Measurements from ENCODE around the gene BAIAP2. TPM values are rescaled to one million over a fixed set of nuclear protein-coding genes. Genes with fewer than 3 reads are reported as not detected.

Gene BAIAP2
- total and polyA plus RNA-seq, 2 of the 13 experiments (the other 11 are each of a cell fraction or from before 2014, with no cell fraction given), result 22.5 to 24.0 TPM

GRCh38 chr17:81083125-81083765 lies 48.3 kb downstream of the BAIAP2 start (continued):
- TF ChIP-seq ZKSCAN8 (CRISPR knock-in tag; IDR thresholded peaks at IDR 0.05; ENCODE audit: borderline replicate concordance) (peak; percentile 86), MEIS2 (CRISPR knock-in tag; IDR thresholded peaks at IDR 0.05) (peak; percentile 98), SATB2 (CRISPR knock-in tag; IDR thresholded peaks at IDR 0.05) (peak; percentile 97), PHF20 (CRISPR knock-in tag; IDR thresholded peaks at IDR 0.05) (no peak), FOXO1 (CRISPR knock-in tag; IDR thresholded peaks at IDR 0.05) (peak; percentile 94), YEATS4 (CRISPR knock-in tag; IDR thresholded peaks at IDR 0.05; ENCODE audit: borderline replicate concordance) (peak; percentile 98), CSRNP1 (CRISPR knock-in tag; IDR thresholded peaks at IDR 0.05) (peak; percentile 90), ZNF510 (CRISPR knock-in tag; IDR thresholded peaks at IDR 0.05; ENCODE audit: low read depth) (no peak), ZNF260 (CRISPR knock-in tag; IDR thresholded peaks at IDR 0.05; ENCODE audit: borderline replicate concordance, low read depth) (no peak), USF2 (IDR thresholded peaks at IDR 0.05; ENCODE audit: low read depth, low read length) (peak; percentile 78), USF2 (CRISPR knock-in tag; IDR thresholded peaks at IDR 0.05; ENCODE audit: borderline replicate concordance) (peak; percentile 93), DNMT3B (CRISPR knock-in tag; conservative IDR thresholded peaks at IDR 0.05) (peak; percentile 98), ZNF276 (CRISPR knock-in tag; IDR thresholded peaks at IDR 0.05; ENCODE audit: low read depth) (peak; percentile 94), ZBTB44 (CRISPR knock-in tag; IDR thresholded peaks at IDR 0.05) (no peak), RELA (CRISPR knock-in tag; IDR thresholded peaks at IDR 0.05) (no peak), ATF2 (CRISPR knock-in tag; IDR thresholded peaks at IDR 0.05) (peak; percentile 82), TP53 (CRISPR knock-in tag; conservative IDR thresholded peaks at IDR 0.05) (peak; percentile 91; the same call in 1 of the 2 replicates), ETV6 (CRISPR knock-in tag; conservative IDR thresholded peaks at IDR 0.05) (peak; percentile 93), ZNF329 (CRISPR knock-in tag; IDR thresholded peaks at IDR 0.05; ENCODE audit: low read depth) (peak; percentile 90; the same call in 1 of the 2 replicates), ZNF205 (CRISPR knock-in tag; IDR thresholded peaks at IDR 0.05) (peak; percentile 70; the same call in 1 of the 2 replicates), CENPBD1 (CRISPR knock-in tag; IDR thresholded peaks at IDR 0.05; ENCODE audit: borderline replicate concordance, low read depth) (no peak; the same call in 1 of the 2 replicates)
